HepG2 (cell line): ENCODE measurements around the gene TOLLIP. TPM values are rescaled to one million over a fixed set of nuclear protein-coding genes. Genes with fewer than 3 reads are reported as not detected.

Experiments used
- ATAC-seq: fragments of 200-7000 bp; cut with Tn5 transposase; 3 replicates; pipeline ENCODE4 v1.9.1; 2020; ENCODE audit warnings: mild to moderate bottlenecking, moderate library complexity
- BruUV-seq: library from RNA; stranded (reverse); fragments of 400-500 nt; replicated peaks from 2 replicates; lab custom pipeline; 2021; lab: Mats Ljungman, UMichigan
- CTCF ChIA-PET: fragments of 300-600 bp; formaldehyde crosslinking; extraction: SDS; loops from one replicate; lab custom pipeline; 2021; ENCODE audit warnings: low total read pairs, inconsistent platforms, low intra/inter-chr PET ratio; lab: Yijun Ruan, JAX
- POLR2A ChIA-PET: fragments of 350-600 bp; sonication (Branson Sonifier 250); formaldehyde crosslinking; loops from one replicate; lab custom pipeline; 2020; ENCODE audit warnings: antibody characterized with exemption, inconsistent platforms; lab: Yijun Ruan, JAX
- DNase-seq: peaks from one replicate; pipeline ENCODE4 v3.0.0-alpha.2; 2015; ENCODE audit warnings: low spot score
- FAIRE-seq: peaks from 3 replicates; lab custom pipeline; 2011; peaks lifted over from hg19 to GRCh38; lab: Jason Lieb, UNC
- H2AFZ ChIP-seq: one replicate; pipeline ENCODE4 v1.6.1; 2011; ENCODE audit warnings: low read length, inconsistent platforms
- H3K27ac ChIP-seq: fragments of 300-600 bp; 3 replicates; pipeline ENCODE4 v1.8.0; 2011; ENCODE audit warnings: mixed run types, mild to moderate bottlenecking, mixed read lengths, low read length, inconsistent platforms; ENCODE audit not compliant: insufficient read depth; ENCODE audit errors: extremely low read length
- H3K27me3 ChIP-seq, 2 experiments: fragments of 200-600 bp in 1 of 2; 2 replicates in 1 of 2; 3 replicates in 1 of 2; pipeline versions ENCODE4 v1.6.0 to v1.8.0; 2011; ENCODE audit warnings: low read length in 2 of 2, mild to moderate bottlenecking in 2 of 2, moderate library complexity in 2 of 2, inconsistent platforms in 1 of 2; ENCODE audit not compliant: insufficient read depth in 2 of 2, control insufficient read depth in 1 of 2
- H3K36me3 ChIP-seq, 2 experiments: fragments of 200-600 bp in 1 of 2; replicated peaks in 1 of 2; 2 replicates in 1 of 2; 3 replicates in 1 of 2; pipeline versions ENCODE4 v1.5.1 to v1.8.0; 2011; ENCODE audit warnings: low read length in 2 of 2, inconsistent platforms in 1 of 2; ENCODE audit not compliant: insufficient read depth in 2 of 2, control insufficient read depth in 1 of 2
- H3K4me1 ChIP-seq: 2 replicates; pipeline ENCODE4 v1.5.1; 2012; ENCODE audit warnings: low read length, inconsistent platforms; ENCODE audit not compliant: insufficient read depth
- H3K4me2 ChIP-seq: 2 replicates; pipeline ENCODE4 v1.6.0; 2011; ENCODE audit warnings: low read depth, low read length, inconsistent platforms
- H3K4me3 ChIP-seq, 3 experiments: fragments of 200-600 bp in 1 of 3; sonication (generic), shearing (Covaris generic) in 1 of 3; replicated peaks in 1 of 3; 2 replicates each; pipeline ENCODE4 v1.5.1; 2011 to 2016; ENCODE audit warnings: low read length in 3 of 3, inconsistent platforms in 2 of 3, low read depth in 2 of 3, mild to moderate bottlenecking in 2 of 3, control low read depth in 1 of 3, mixed read lengths in 1 of 3; ENCODE audit not compliant: insufficient read depth in 1 of 3
- H3K79me2 ChIP-seq: one replicate; pipeline ENCODE4 v1.6.1; 2011; ENCODE audit warnings: low read length, inconsistent platforms; ENCODE audit not compliant: insufficient read depth
- H3K9ac ChIP-seq: 2 replicates; pipeline ENCODE4 v1.6.0; 2011; ENCODE audit warnings: mild to moderate bottlenecking, low read depth, low read length, inconsistent platforms; ENCODE audit not compliant: insufficient read depth
- H3K9me3 ChIP-seq: 2 replicates; pipeline ENCODE4 v1.5.1; 2012; ENCODE audit warnings: mild to moderate bottlenecking, low read length
- H4K20me1 ChIP-seq: 2 replicates; pipeline ENCODE4 v1.6.0; 2011; ENCODE audit warnings: inconsistent platforms, mild to moderate bottlenecking, low read length, moderate library complexity; ENCODE audit not compliant: insufficient read depth
- CREM ChIP-seq, 2 experiments: sonication (generic) in 1 of 2; formaldehyde crosslinking in 1 of 2; IDR thresholded peaks; 2 replicates each; pipeline versions ENCODE4 v1.4.0 to v1.6.1; 2016 to 2020; ENCODE audit warnings: antibody characterized with exemption in 1 of 2, mild to moderate bottlenecking in 1 of 2, missing genetic modification reagents in 1 of 2
- FIP1L1 ChIP-seq: fragments of 200-400 bp; formaldehyde crosslinking; IDR thresholded peaks from 2 replicates; pipeline ENCODE4 v1.6.1; 2018; ENCODE audit warnings: low read depth, mild to moderate bottlenecking, low read length, moderate library complexity, borderline replicate concordance; ENCODE audit not compliant: insufficient read depth
- GATAD1 ChIP-seq: IDR thresholded peaks from 2 replicates; pipeline ENCODE4 v1.6.1; 2016; ENCODE audit warnings: missing genetic modification reagents, missing compliant biosample characterization
- HNRNPLL ChIP-seq: fragments of 200-400 bp; formaldehyde crosslinking; IDR thresholded peaks from 2 replicates; pipeline ENCODE4 v1.6.1; 2017; ENCODE audit warnings: mild to moderate bottlenecking, low read depth, low read length; ENCODE audit not compliant: poor library complexity, severe bottlenecking
- IRX3 ChIP-seq: sonication (generic); formaldehyde crosslinking; IDR thresholded peaks from 2 replicates; pipeline ENCODE4 v1.8.1; 2023; ENCODE audit warnings: mild to moderate bottlenecking, low read depth, missing genetic modification reagents, borderline replicate concordance
- MBD4 ChIP-seq: IDR thresholded peaks from 2 replicates; pipeline ENCODE4 v1.6.1; 2012; ENCODE audit warnings: low read length, inconsistent platforms, borderline replicate concordance
- MEIS2 ChIP-seq: sonication (generic); formaldehyde crosslinking; IDR thresholded peaks from 2 replicates; pipeline ENCODE4 v1.9.0; 2021; ENCODE audit warnings: mild to moderate bottlenecking, missing genetic modification reagents
- MIER2 ChIP-seq: IDR thresholded peaks from 2 replicates; pipeline ENCODE4 v1.6.1; 2016; ENCODE audit warnings: missing biosample characterization, missing genetic modification reagents
- NCOA5 ChIP-seq: sonication (generic); formaldehyde crosslinking; IDR thresholded peaks from 2 replicates; pipeline ENCODE4 v1.4.0; 2020; ENCODE audit warnings: missing genetic modification reagents
- PHF21A ChIP-seq: sonication (generic); formaldehyde crosslinking; IDR thresholded peaks from 2 replicates; pipeline ENCODE4 v1.5.0; 2020; ENCODE audit warnings: mild to moderate bottlenecking, missing genetic modification reagents
- PHF8 ChIP-seq: sonication (generic); formaldehyde crosslinking; IDR thresholded peaks from 2 replicates; pipeline ENCODE4 v1.5.0; 2020; ENCODE audit warnings: missing genetic modification reagents
- SRSF9 ChIP-seq: fragments of 200-400 bp; formaldehyde crosslinking; IDR thresholded peaks from 2 replicates; pipeline ENCODE4 v1.6.1; 2018; ENCODE audit warnings: borderline replicate concordance, mild to moderate bottlenecking, low read depth, low read length; ENCODE audit not compliant: insufficient read depth, poor library complexity, severe bottlenecking
- TAF15 ChIP-seq: fragments of 200-400 bp; formaldehyde crosslinking; IDR thresholded peaks from one replicate; pipeline ENCODE4 v1.6.1; 2018; ENCODE audit warnings: mild to moderate bottlenecking, low read depth, low read length; ENCODE audit not compliant: poor library complexity, severe bottlenecking
- TMF1 ChIP-seq: sonication (generic); formaldehyde crosslinking; IDR thresholded peaks from 2 replicates; pipeline ENCODE4 v1.8.1; 2022; ENCODE audit warnings: low read depth, missing genetic modification reagents
- ZNF335 ChIP-seq: sonication (generic); formaldehyde crosslinking; IDR thresholded peaks from 2 replicates; pipeline ENCODE4 v1.4.0; 2020; ENCODE audit warnings: missing genetic modification reagents
- ZNF761 ChIP-seq: sonication (generic); formaldehyde crosslinking; conservative IDR thresholded peaks from 2 replicates; pipeline ENCODE4 v1.4.0; 2020; ENCODE audit warnings: mild to moderate bottlenecking, missing genetic modification reagents
- WGBS: methylation state at CpG from one replicate; pipeline ENCODE4 v1.1.6; 2017; ENCODE audit warnings: low lambda C conversion rate; 5-methylcytosine and 5-hydroxymethylcytosine counted together
- in situ Hi-C: cut with HindIII; loops from 2 replicates; pipeline ENCODE4 v1.10.0; 2017; ENCODE audit warnings: low pct_unique_long_range_greater_than_20kb; ENCODE audit not compliant: extremely low pct_ligation_motif_present
- intact Hi-C: fragments of 100-400 bp; cut with micrococcal nuclease; formaldehyde crosslinking; loops from one replicate; pipeline ENCODE4 v1.10.0; 2022; ENCODE audit not compliant: unreplicated experiment
- polyA plus RNA-seq, 8 experiments: library from polyadenylated mRNA; depleted of rRNA in 3 of 8; stranded (reverse) in 7 of 8; unstranded in 1 of 8; fragments of >200 nt; fragmentation: Illumina TruSeq in 4 of 8; extraction: Trizol in 4 of 8; gene quantifications; 2 replicates each; pipeline versions ENCODE4 v1.2.1 to v1.2.3, GENCODE V29; 2011 to 2016; ENCODE audit warnings: low read depth in 4 of 8, missing spikeins in 1 of 8, mixed read lengths in 1 of 8; ENCODE audit not compliant: insufficient read depth in 1 of 8
- total RNA-seq, 5 experiments: library from RNA; depleted of rRNA; stranded (reverse); fragments of >200 nt; fragmentation: Illumina TruSeq; extraction: Trizol; gene quantifications; 2 replicates each; pipeline ENCODE4 v1.2.3, GENCODE V29; 2016; ENCODE audit warnings: low read depth in 1 of 5
- TF ChIP-seq, protein P1 (sequence below): sonication (generic); formaldehyde crosslinking; IDR thresholded peaks from 2 replicates; pipeline ENCODE4 v1.4.0; 2020; ENCODE audit warnings: missing genetic modification reagents, borderline replicate concordance
- TF ChIP-seq, protein P2 (sequence below): sonication (generic); formaldehyde crosslinking; IDR thresholded peaks from 2 replicates; pipeline ENCODE4 v1.4.0; 2020; ENCODE audit warnings: mild to moderate bottlenecking, missing genetic modification reagents
- TF ChIP-seq, protein P3 (sequence below): sonication (generic); formaldehyde crosslinking; IDR thresholded peaks from 2 replicates; pipeline ENCODE4 v1.4.0; 2020; ENCODE audit warnings: missing genetic modification reagents

The TOLLIP gene
- total and polyA plus RNA-seq, 2 of the 13 experiments (the other 11 are each of a cell fraction or from before 2014, with no cell fraction given) = 25.9 to 47.5 TPM

DNA sequence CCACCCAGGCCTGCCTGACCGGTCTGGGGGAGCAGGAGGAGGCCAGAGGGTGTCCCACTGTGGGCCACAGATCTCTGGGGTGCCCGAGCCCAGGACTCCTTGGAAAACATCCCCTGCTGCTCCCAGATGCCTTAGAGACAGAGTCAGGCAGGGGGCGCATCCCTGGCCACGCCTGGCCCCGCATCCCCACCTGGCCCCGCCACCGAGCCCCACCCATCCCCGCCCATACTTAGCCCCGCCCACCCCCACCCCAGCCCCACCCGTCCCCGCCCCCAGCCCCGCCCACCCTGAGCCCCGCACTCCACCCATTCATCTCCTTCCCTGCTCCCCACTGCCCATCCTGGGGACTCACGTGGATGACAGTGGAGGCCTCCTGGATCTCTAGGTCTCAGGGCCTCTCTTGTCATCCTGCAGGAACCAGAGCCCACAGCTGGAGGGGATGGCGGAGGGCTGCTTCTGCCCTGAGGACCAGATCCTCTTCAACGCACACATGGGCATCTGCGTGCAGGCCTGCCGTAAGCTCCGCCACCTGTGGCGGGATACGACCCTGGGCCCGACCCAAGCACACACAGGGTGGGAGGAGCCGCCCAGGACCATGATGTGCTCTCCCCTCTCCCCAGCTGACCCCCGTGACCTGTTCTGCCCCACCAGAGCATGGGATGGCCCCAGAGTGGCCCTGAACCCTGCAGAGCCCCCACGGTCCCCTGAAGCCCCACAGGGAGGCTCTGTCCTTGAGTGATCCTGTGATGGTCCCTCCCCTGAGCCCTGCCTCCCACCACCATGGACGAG is 53.0 kb downstream of the TOLLIP start:
- CTCF ChIA-PET = no interaction called here
- Histone ChIP-seq H3K4me1 (peaks cover 9% of the 10 kb centered on the region), H3K27ac (no peak overlapping the region), H3K27me3 (no peaks in the 10 kb centered on the region), H3K4me2 (no peak overlapping the region), H3K4me3 (no peak overlapping the region), H2AFZ (no peak overlapping the region), H3K79me2 (no peaks in the 10 kb centered on the region), H4K20me1 (no peaks in the 10 kb centered on the region), H3K9me3 (peaks cover 4% of the 10 kb centered on the region; the same call in 1 of the 2 replicates), H3K36me3 (no peaks in the 10 kb centered on the region), H3K9ac (no peak overlapping the region)
- no peak for DNase-seq
- no peak for FAIRE-seq
- no peak for ATAC-seq
- BruUV-seq = no TSS peak
- in situ Hi-C loops (no loop called here), intact Hi-C loops (no loop called here)
- TF ChIP-seq FIP1L1 = no peak
- TF ChIP-seq, protein P1, sequence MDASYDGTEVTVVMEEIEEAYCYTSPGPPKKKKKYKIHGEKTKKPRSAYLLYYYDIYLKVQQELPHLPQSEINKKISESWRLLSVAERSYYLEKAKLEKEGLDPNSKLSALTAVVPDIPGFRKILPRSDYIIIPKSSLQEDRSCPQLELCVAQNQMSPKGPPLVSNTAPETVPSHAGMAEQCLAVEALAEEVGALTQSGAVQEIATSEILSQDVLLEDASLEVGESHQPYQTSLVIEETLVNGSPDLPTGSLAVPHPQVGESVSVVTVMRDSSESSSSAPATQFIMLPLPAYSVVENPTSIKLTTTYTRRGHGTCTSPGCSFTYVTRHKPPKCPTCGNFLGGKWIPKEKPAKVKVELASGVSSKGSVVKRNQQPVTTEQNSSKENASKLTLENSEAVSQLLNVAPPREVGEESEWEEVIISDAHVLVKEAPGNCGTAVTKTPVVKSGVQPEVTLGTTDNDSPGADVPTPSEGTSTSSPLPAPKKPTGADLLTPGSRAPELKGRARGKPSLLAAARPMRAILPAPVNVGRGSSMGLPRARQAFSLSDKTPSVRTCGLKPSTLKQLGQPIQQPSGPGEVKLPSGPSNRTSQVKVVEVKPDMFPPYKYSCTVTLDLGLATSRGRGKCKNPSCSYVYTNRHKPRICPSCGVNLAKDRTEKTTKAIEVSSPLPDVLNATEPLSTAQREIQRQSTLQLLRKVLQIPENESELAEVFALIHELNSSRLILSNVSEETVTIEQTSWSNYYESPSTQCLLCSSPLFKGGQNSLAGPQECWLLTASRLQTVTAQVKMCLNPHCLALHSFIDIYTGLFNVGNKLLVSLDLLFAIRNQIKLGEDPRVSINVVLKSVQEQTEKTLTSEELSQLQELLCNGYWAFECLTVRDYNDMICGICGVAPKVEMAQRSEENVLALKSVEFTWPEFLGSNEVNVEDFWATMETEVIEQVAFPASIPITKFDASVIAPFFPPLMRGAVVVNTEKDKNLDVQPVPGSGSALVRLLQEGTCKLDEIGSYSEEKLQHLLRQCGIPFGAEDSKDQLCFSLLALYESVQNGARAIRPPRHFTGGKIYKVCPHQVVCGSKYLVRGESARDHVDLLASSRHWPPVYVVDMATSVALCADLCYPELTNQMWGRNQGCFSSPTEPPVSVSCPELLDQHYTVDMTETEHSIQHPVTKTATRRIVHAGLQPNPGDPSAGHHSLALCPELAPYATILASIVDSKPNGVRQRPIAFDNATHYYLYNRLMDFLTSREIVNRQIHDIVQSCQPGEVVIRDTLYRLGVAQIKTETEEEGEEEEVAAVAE (CRISPR knock-in tag) = no peak
- TF ChIP-seq MBD4 = no peak
- TF ChIP-seq ZNF761 (CRISPR knock-in tag) = no peak
- no peak for TF ChIP-seq TMF1 (CRISPR knock-in tag)
- TF ChIP-seq PHF21A (CRISPR knock-in tag) = no peak
- no peak for TF ChIP-seq CREM (IDR thresholded peaks at IDR 0.05)
- TF ChIP-seq CREM (CRISPR knock-in tag; IDR thresholded peaks at IDR 0.05) = no peak
- TF ChIP-seq GATAD1 (CRISPR knock-in tag) = no peak
- TF ChIP-seq HNRNPLL = no peak
- TF ChIP-seq, protein P2, sequence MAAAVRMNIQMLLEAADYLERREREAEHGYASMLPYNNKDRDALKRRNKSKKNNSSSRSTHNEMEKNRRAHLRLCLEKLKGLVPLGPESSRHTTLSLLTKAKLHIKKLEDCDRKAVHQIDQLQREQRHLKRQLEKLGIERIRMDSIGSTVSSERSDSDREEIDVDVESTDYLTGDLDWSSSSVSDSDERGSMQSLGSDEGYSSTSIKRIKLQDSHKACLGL (CRISPR knock-in tag) = no peak
- no peak for TF ChIP-seq SRSF9
- no peak for TF ChIP-seq MIER2 (CRISPR knock-in tag)
- no peak for TF ChIP-seq IRX3 (CRISPR knock-in tag)
- TF ChIP-seq MEIS2 = no peak
- no peak for TF ChIP-seq TAF15
- no peak for TF ChIP-seq NCOA5 (CRISPR knock-in tag)
- TF ChIP-seq, protein P3, sequence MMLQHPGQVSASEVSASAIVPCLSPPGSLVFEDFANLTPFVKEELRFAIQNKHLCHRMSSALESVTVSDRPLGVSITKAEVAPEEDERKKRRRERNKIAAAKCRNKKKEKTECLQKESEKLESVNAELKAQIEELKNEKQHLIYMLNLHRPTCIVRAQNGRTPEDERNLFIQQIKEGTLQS (CRISPR knock-in tag) = no peak
- TF ChIP-seq PHF8 (CRISPR knock-in tag) = no peak
- TF ChIP-seq ZNF335 (CRISPR knock-in tag) = no peak
- POLR2A ChIA-PET = no interaction called here
- 18% methylated on average over 3 of the region's 26 CpGs for WGBS
